Memory B cell (primary cell): Measurements from ENCODE around the gene CENPO.

ENCODE experiments used
- ATAC-seq: fragments of 150-1000 bp; cut with Tn5 transposase; 2 replicates; pipeline ENCODE4 v1.10.0; 2021; ENCODE audit warnings: low read depth, mild to moderate bottlenecking, moderate library complexity
- DNase-seq, 2 donors: peaks; one replicate each; pipeline ENCODE4 v3.0.0; 2022; ENCODE audit warnings: low spot score in 2 of 2
- H3K27ac Mint-ChIP-seq: one replicate; pipeline ENCODE4 v1.8.0; 2022; ENCODE audit warnings: mild to moderate bottlenecking, moderate library complexity, mixed read lengths
- H3K27me3 Mint-ChIP-seq: one replicate; pipeline ENCODE4 v1.8.0; 2022; ENCODE audit warnings: mixed read lengths
- H3K36me3 Mint-ChIP-seq: one replicate; pipeline ENCODE4 v1.8.0; 2022; ENCODE audit warnings: mild to moderate bottlenecking, mixed read lengths
- H3K4me1 Mint-ChIP-seq: one replicate; pipeline ENCODE4 v1.8.0; 2022; ENCODE audit warnings: mixed read lengths
- H3K4me3 Mint-ChIP-seq: one replicate; pipeline ENCODE4 v1.8.0; 2022; ENCODE audit warnings: mild to moderate bottlenecking, moderate library complexity, mixed read lengths
- H3K9me3 Mint-ChIP-seq: one replicate; pipeline ENCODE4 v1.8.0; 2022; ENCODE audit warnings: mixed read lengths

Gene CENPO, protein sequence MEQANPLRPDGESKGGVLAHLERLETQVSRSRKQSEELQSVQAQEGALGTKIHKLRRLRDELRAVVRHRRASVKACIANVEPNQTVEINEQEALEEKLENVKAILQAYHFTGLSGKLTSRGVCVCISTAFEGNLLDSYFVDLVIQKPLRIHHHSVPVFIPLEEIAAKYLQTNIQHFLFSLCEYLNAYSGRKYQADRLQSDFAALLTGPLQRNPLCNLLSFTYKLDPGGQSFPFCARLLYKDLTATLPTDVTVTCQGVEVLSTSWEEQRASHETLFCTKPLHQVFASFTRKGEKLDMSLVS

GRCh38 chr2:24792874-24793760, at the start of gene CENPO, which contains the start of gene PTRHD1:
Gene CENPO (plus strand): TSS chr2:24793425. CDS start chr2:24793920, 495 bp downstream.
Gene PTRHD1 (minus strand): TSS chr2:24793391. CDS start chr2:24793377, 14 bp downstream.
- DNase-seq (peak; percentile 93 to 97), ATAC-seq (peak; percentile 96)
- H3K36me3 Mint-ChIP-seq = peaks cover 20% of the 10 kb centered on the region
- peak within 1 kb of the TSS; percentile 99 for H3K4me3 Mint-ChIP-seq
- no peaks in the 10 kb centered on the region for H3K27me3 Mint-ChIP-seq
- H3K9me3 Mint-ChIP-seq = no peaks in the 10 kb centered on the region
- H3K4me1 Mint-ChIP-seq = peaks cover 20% of the 10 kb centered on the region
- H3K27ac Mint-ChIP-seq = peak within 1 kb of the TSS; percentile 99

GRCh38 chr2:24743924-24744323, 49.3 kb upstream of the CENPO start:
- ATAC-seq = no peak
- no peaks in the 10 kb centered on the region for H3K27me3 Mint-ChIP-seq
- no peak overlapping the region for H3K27ac Mint-ChIP-seq
- peaks cover 23% of the 10 kb centered on the region for H3K36me3 Mint-ChIP-seq
- H3K4me1 Mint-ChIP-seq = no peaks in the 10 kb centered on the region
- H3K9me3 Mint-ChIP-seq = no peaks in the 10 kb centered on the region
- no peak for DNase-seq
- no peak overlapping the region for H3K4me3 Mint-ChIP-seq

- H3K36me3 Mint-ChIP-seq = peaks cover 25% of the 10 kb centered on the region
- no peak for ATAC-seq
- no peaks in the 10 kb centered on the region for H3K9me3 Mint-ChIP-seq
- no peak overlapping the region for H3K4me3 Mint-ChIP-seq
- H3K4me1 Mint-ChIP-seq = no peaks in the 10 kb centered on the region
- DNase-seq = no peak
- H3K27ac Mint-ChIP-seq = no peak overlapping the region
- H3K27me3 Mint-ChIP-seq = no peaks in the 10 kb centered on the region
Observed at GRCh38 chr2:24744356-24744755, 48.9 kb upstream of the CENPO start.

- DNase-seq (no peak), ATAC-seq (no peak)
- Mint-ChIP-seq H3K9me3 (no peaks in the 10 kb centered on the region), H3K36me3 (peaks cover 24% of the 10 kb centered on the region), H3K4me1 (no peaks in the 10 kb centered on the region), H3K27ac (no peak overlapping the region), H3K27me3 (no peaks in the 10 kb centered on the region), H3K4me3 (no peak overlapping the region)
Observed at GRCh38 chr2:24745825-24746224, 47.4 kb upstream of the CENPO start.

- H3K27me3 Mint-ChIP-seq = no peaks in the 10 kb centered on the region
- no peaks in the 10 kb centered on the region for H3K4me1 Mint-ChIP-seq
- H3K36me3 Mint-ChIP-seq = peaks cover 20% of the 10 kb centered on the region
- no peak overlapping the region for H3K4me3 Mint-ChIP-seq
- H3K27ac Mint-ChIP-seq = no peak overlapping the region
- no peak for ATAC-seq
- H3K9me3 Mint-ChIP-seq = no peaks in the 10 kb centered on the region
- no peak for DNase-seq
Observed at GRCh38 chr2:24747299-24747698, 45.9 kb upstream of the CENPO start.

DNA sequence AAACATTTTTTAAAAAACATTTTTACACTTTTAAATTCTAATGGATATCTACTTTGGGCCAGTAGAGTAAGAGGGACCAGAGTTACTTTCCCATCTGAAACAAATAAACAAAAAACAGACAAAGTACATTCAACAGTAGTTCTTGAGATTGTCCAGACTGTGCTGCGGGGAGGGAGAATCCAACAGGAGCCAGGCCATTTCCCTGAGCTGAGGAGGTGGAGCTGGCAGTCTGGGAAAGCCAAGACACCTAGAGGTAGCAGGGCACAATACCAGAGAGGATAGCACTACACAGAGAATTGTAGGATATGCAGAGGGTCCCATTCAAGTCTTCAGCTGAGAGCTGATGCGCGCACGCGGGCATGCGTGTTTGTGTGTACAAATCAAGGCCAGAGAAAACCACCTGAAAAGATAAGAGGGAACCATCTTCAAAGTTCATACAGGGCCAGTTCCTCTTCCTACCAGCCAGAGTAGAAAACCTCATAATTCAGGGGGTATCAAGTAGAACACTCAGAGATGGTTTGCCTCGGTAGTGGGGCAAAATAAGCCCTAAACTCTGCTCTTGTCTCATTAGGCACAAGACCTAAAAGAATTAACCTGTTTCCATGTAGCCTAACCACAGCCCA, 44.0 kb upstream of the CENPO start:
- H3K27me3 Mint-ChIP-seq = no peaks in the 10 kb centered on the region
- no peak for DNase-seq
- ATAC-seq = no peak
- no peaks in the 10 kb centered on the region for H3K4me1 Mint-ChIP-seq
- peaks cover 17% of the 10 kb centered on the region for H3K36me3 Mint-ChIP-seq
- H3K4me3 Mint-ChIP-seq = no peak overlapping the region
- peak overlapping the region; percentile 48 for H3K27ac Mint-ChIP-seq
- H3K9me3 Mint-ChIP-seq = no peaks in the 10 kb centered on the region

DNA sequence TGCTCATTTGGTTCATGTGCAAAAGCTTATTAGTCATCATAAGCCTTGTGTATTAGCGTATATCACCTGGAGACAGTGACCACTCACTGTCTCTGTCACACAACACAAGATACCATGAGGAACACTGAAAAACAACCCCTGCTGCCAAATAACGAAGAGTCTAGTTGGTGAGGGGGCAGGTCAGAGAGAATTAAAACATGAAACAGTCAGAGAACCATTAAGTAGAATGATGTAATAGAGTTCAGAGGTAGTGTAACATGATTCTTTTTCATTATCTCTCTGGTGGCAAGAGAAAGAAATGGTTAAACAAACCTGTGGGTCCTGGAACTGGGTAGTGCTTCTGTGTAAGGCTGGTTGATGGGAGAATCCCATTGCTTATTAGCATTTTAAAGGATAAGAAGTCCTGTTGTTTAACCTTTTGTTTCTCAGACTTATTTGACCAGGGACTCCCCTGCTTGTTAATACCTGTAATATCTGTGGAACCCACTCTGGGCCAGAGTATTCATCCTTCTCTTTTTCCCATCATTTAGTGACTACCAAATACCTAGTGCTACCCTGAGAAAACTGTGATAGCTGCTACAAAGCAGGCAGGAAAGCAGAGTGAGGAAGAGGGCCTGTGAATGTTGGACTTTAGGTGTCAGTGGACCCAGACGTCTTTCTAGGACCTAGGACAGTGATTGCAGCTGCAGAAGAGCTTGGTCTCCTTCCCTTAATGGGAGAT, 38.1 kb upstream of the CENPO start:
- H3K27ac Mint-ChIP-seq = no peak overlapping the region
- peaks cover 10% of the 10 kb centered on the region for H3K36me3 Mint-ChIP-seq
- no peaks in the 10 kb centered on the region for H3K4me1 Mint-ChIP-seq
- no peaks in the 10 kb centered on the region for H3K9me3 Mint-ChIP-seq
- H3K4me3 Mint-ChIP-seq = no peak overlapping the region
- no peaks in the 10 kb centered on the region for H3K27me3 Mint-ChIP-seq
- DNase-seq (no peak), ATAC-seq (no peak)

GRCh38 chr2:24756789-24757188, 36.4 kb upstream of the CENPO start:
- H3K9me3 Mint-ChIP-seq = no peaks in the 10 kb centered on the region
- no peak overlapping the region for H3K27ac Mint-ChIP-seq
- H3K36me3 Mint-ChIP-seq = peaks cover 14% of the 10 kb centered on the region
- H3K4me1 Mint-ChIP-seq = no peaks in the 10 kb centered on the region
- no peaks in the 10 kb centered on the region for H3K27me3 Mint-ChIP-seq
- no peak overlapping the region for H3K4me3 Mint-ChIP-seq
- DNase-seq (no peak), ATAC-seq (no peak)

DNA sequence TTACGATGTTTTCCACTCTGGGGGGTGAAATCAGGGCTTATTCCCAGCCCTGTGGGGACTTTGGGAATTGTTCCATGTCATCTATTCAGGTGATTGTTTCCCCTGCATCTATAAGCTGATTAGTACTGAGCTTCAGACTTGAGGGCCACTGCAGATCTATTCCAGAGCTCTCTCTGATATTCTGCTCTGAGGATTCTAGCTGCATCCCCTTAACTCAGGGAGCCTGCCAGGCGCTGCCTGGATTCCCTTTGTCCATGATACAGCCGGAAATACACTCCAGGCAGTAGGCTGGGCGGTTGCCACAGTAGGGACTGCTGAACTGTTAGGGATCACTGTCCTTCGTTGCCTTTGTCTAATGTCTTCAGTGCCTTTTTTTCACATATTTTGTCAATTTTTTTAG, 31.4 kb upstream of the CENPO start:
- peaks cover 31% of the 10 kb centered on the region for H3K36me3 Mint-ChIP-seq
- H3K4me3 Mint-ChIP-seq = no peak overlapping the region

GRCh38 chr2:24762518-24762917, 30.7 kb upstream of the CENPO start:
- no peaks in the 10 kb centered on the region for H3K9me3 Mint-ChIP-seq
- H3K4me3 Mint-ChIP-seq = no peak overlapping the region
- no peaks in the 10 kb centered on the region for H3K27me3 Mint-ChIP-seq
- H3K36me3 Mint-ChIP-seq = peaks cover 34% of the 10 kb centered on the region
- DNase-seq (no peak), ATAC-seq (no peak)
- H3K4me1 Mint-ChIP-seq = peaks cover 5% of the 10 kb centered on the region
- no peak overlapping the region for H3K27ac Mint-ChIP-seq

More for the DNA sequence above, 31.4 kb upstream of the CENPO start:
- ATAC-seq (no peak), DNase-seq (no peak)
- H3K27ac Mint-ChIP-seq = no peak overlapping the region
- H3K9me3 Mint-ChIP-seq = no peaks in the 10 kb centered on the region
- no peaks in the 10 kb centered on the region for H3K27me3 Mint-ChIP-seq
- H3K4me1 Mint-ChIP-seq = peaks cover 5% of the 10 kb centered on the region

- H3K36me3 Mint-ChIP-seq = peaks cover 36% of the 10 kb centered on the region
- no peaks in the 10 kb centered on the region for H3K9me3 Mint-ChIP-seq
- H3K27me3 Mint-ChIP-seq = no peaks in the 10 kb centered on the region
- no peak for ATAC-seq
- no peak overlapping the region for H3K27ac Mint-ChIP-seq
- no peak for DNase-seq
- H3K4me3 Mint-ChIP-seq = no peak overlapping the region
- H3K4me1 Mint-ChIP-seq = peaks cover 5% of the 10 kb centered on the region
Observed at GRCh38 chr2:24763843-24764242, 29.4 kb upstream of the CENPO start.

DNA sequence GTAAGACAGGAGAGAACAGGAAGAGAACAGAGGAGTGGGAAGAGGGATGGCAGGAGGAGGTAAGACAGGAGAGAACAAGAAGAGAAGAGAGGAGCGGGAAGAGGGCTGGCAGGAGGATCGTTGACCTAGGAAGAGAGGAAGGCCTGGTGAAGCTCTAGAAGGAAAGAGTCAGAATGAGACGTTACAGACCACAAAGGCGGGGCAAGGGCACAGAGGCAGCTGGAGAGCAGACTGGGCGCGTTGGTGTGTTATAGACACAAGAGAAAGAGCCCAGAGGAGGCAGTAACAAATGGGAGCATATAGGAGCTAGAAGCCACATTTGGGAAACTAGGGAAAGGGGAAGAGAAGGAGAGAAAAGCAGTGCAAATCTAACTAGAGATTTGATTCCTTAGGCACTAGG, 26.6 kb upstream of the CENPO start:
- H3K4me1 Mint-ChIP-seq = peaks cover 5% of the 10 kb centered on the region
- H3K9me3 Mint-ChIP-seq = no peaks in the 10 kb centered on the region
- no peak overlapping the region for H3K4me3 Mint-ChIP-seq
- H3K27me3 Mint-ChIP-seq = no peaks in the 10 kb centered on the region
- ATAC-seq (no peak), DNase-seq (no peak)
- H3K27ac Mint-ChIP-seq = peak overlapping the region; percentile 1
- H3K36me3 Mint-ChIP-seq = peaks cover 32% of the 10 kb centered on the region

- DNase-seq = no peak
- Mint-ChIP-seq H3K9me3 (no peaks in the 10 kb centered on the region), H3K36me3 (peaks cover 32% of the 10 kb centered on the region), H3K4me1 (peaks cover 5% of the 10 kb centered on the region), H3K27me3 (no peaks in the 10 kb centered on the region), H3K27ac (no peak overlapping the region), H3K4me3 (no peak overlapping the region)
- ATAC-seq = no peak
Observed at GRCh38 chr2:24768013-24768412, 25.2 kb upstream of the CENPO start.
